HepG2 (cell line): ENCODE data around the gene SARNP. TPM values are rescaled to one million over a fixed set of nuclear protein-coding genes. Genes with fewer than 3 reads are reported as not detected.
A peak's percentile ranks its signal among the peaks of the same experiment; 100 is the strongest.

Experiments used
- ARID2 ChIP-seq: sonication (generic); formaldehyde crosslinking; IDR thresholded peaks from 2 replicates; pipeline ENCODE4 v1.8.1; 2022; ENCODE audit warnings: mild to moderate bottlenecking, missing genetic modification reagents, borderline replicate concordance
- BRCA1 ChIP-seq: sonication (generic); formaldehyde crosslinking; IDR thresholded peaks from 2 replicates; pipeline ENCODE4 v1.4.0; 2020; ENCODE audit warnings: missing genetic modification reagents
- ELF4 ChIP-seq: sonication (generic); formaldehyde crosslinking; IDR thresholded peaks from 2 replicates; pipeline ENCODE4 v1.5.0; 2020; ENCODE audit warnings: missing genetic modification reagents, mild to moderate bottlenecking, moderate library complexity, borderline replicate concordance
- GLI4 ChIP-seq: sonication (generic); formaldehyde crosslinking; IDR thresholded peaks from 2 replicates; pipeline ENCODE4 v1.5.1; 2020; ENCODE audit warnings: missing genetic modification reagents, mild to moderate bottlenecking, moderate library complexity, borderline replicate concordance
- HOXD1 ChIP-seq: sonication (generic); formaldehyde crosslinking; IDR thresholded peaks from 2 replicates; pipeline ENCODE4 v1.5.0; 2020; ENCODE audit warnings: missing genetic modification reagents
- PRMT3 ChIP-seq: sonication (generic); formaldehyde crosslinking; IDR thresholded peaks from 2 replicates; pipeline ENCODE4 v1.8.1; 2022; ENCODE audit warnings: low read depth, mild to moderate bottlenecking, moderate library complexity, missing genetic modification reagents, borderline replicate concordance
- ZEB1 ChIP-seq: IDR thresholded peaks from 2 replicates; pipeline ENCODE4 v1.6.1; 2012; ENCODE audit warnings: mild to moderate bottlenecking, low read depth, inconsistent platforms; ENCODE audit not compliant: insufficient replicate concordance
- ZNF432 ChIP-seq: sonication (generic); formaldehyde crosslinking; IDR thresholded peaks from 2 replicates; pipeline ENCODE4 v1.5.0; 2020; ENCODE audit warnings: missing genetic modification reagents, mild to moderate bottlenecking, borderline replicate concordance
- ZNF563 ChIP-seq: sonication (generic); formaldehyde crosslinking; IDR thresholded peaks from 2 replicates; pipeline ENCODE4 v1.8.0; 2022; ENCODE audit warnings: mild to moderate bottlenecking, moderate library complexity, missing genetic modification reagents
- polyA plus RNA-seq, 8 experiments: library from polyadenylated mRNA; depleted of rRNA in 3 of 8; stranded (reverse) in 7 of 8; unstranded in 1 of 8; fragments of >200 nt; fragmentation: Illumina TruSeq in 4 of 8; extraction: Trizol in 4 of 8; gene quantifications; 2 replicates each; pipeline versions ENCODE4 v1.2.1 to v1.2.3, GENCODE V29; 2011 to 2016; ENCODE audit warnings: low read depth in 4 of 8, missing spikeins in 1 of 8, mixed read lengths in 1 of 8; ENCODE audit not compliant: insufficient read depth in 1 of 8
- total RNA-seq, 5 experiments: library from RNA; depleted of rRNA; stranded (reverse); fragments of >200 nt; fragmentation: Illumina TruSeq; extraction: Trizol; gene quantifications; 2 replicates each; pipeline ENCODE4 v1.2.3, GENCODE V29; 2016; ENCODE audit warnings: low read depth in 1 of 5
- TF ChIP-seq, protein P1 (sequence below): sonication (generic); formaldehyde crosslinking; IDR thresholded peaks from 2 replicates; pipeline ENCODE4 v1.4.0; 2020; ENCODE audit warnings: mild to moderate bottlenecking, missing genetic modification reagents
- TF ChIP-seq, protein P2 (sequence below): sonication (generic); formaldehyde crosslinking; IDR thresholded peaks from 2 replicates; pipeline ENCODE4 v1.4.0; 2020; ENCODE audit warnings: missing genetic modification reagents, borderline replicate concordance

SARNP gene
- total and polyA plus RNA-seq, 2 of the 13 experiments (the other 11 are each of a cell fraction or from before 2014, with no cell fraction given): 59.0 to 95.4 TPM

DNA sequence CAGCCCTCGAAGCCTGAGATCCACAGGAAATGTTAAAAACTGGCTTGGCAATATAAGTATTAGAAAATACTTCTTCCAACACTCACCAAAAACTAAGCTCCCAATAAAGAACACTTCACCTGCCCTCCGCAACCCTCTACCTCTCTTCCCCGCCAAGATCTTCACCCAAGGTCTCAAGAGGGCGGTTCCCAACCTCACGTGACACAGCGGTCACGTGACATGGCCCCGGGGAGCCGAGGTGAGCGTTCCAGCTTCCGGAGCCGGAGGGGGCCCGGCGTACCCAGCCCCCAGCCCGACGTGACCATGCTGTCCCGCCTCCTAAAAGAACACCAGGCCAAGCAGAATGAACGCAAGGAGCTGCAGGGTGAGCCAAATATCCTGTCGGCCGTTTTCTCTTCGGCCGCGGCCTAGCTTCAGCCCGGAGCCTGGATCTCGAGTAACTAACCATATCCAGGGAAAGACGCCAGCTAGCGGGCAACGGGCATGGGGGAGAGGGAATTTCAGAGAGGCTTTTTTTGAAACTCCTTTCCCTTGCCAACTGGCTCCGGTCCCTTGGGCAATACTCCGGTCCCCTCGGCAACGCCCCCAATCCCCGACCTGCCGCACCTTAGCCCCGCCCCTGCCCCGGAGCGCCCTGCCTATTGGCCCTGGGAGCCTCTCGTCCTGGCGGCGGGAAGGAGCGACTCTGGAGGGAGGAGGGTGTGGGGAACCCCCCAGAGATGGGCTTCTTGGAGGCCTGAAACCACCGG lies 101.5 kb downstream of the SARNP start, which contains the start of gene BLOC1S1 (continued):
- TF ChIP-seq, protein P1, sequence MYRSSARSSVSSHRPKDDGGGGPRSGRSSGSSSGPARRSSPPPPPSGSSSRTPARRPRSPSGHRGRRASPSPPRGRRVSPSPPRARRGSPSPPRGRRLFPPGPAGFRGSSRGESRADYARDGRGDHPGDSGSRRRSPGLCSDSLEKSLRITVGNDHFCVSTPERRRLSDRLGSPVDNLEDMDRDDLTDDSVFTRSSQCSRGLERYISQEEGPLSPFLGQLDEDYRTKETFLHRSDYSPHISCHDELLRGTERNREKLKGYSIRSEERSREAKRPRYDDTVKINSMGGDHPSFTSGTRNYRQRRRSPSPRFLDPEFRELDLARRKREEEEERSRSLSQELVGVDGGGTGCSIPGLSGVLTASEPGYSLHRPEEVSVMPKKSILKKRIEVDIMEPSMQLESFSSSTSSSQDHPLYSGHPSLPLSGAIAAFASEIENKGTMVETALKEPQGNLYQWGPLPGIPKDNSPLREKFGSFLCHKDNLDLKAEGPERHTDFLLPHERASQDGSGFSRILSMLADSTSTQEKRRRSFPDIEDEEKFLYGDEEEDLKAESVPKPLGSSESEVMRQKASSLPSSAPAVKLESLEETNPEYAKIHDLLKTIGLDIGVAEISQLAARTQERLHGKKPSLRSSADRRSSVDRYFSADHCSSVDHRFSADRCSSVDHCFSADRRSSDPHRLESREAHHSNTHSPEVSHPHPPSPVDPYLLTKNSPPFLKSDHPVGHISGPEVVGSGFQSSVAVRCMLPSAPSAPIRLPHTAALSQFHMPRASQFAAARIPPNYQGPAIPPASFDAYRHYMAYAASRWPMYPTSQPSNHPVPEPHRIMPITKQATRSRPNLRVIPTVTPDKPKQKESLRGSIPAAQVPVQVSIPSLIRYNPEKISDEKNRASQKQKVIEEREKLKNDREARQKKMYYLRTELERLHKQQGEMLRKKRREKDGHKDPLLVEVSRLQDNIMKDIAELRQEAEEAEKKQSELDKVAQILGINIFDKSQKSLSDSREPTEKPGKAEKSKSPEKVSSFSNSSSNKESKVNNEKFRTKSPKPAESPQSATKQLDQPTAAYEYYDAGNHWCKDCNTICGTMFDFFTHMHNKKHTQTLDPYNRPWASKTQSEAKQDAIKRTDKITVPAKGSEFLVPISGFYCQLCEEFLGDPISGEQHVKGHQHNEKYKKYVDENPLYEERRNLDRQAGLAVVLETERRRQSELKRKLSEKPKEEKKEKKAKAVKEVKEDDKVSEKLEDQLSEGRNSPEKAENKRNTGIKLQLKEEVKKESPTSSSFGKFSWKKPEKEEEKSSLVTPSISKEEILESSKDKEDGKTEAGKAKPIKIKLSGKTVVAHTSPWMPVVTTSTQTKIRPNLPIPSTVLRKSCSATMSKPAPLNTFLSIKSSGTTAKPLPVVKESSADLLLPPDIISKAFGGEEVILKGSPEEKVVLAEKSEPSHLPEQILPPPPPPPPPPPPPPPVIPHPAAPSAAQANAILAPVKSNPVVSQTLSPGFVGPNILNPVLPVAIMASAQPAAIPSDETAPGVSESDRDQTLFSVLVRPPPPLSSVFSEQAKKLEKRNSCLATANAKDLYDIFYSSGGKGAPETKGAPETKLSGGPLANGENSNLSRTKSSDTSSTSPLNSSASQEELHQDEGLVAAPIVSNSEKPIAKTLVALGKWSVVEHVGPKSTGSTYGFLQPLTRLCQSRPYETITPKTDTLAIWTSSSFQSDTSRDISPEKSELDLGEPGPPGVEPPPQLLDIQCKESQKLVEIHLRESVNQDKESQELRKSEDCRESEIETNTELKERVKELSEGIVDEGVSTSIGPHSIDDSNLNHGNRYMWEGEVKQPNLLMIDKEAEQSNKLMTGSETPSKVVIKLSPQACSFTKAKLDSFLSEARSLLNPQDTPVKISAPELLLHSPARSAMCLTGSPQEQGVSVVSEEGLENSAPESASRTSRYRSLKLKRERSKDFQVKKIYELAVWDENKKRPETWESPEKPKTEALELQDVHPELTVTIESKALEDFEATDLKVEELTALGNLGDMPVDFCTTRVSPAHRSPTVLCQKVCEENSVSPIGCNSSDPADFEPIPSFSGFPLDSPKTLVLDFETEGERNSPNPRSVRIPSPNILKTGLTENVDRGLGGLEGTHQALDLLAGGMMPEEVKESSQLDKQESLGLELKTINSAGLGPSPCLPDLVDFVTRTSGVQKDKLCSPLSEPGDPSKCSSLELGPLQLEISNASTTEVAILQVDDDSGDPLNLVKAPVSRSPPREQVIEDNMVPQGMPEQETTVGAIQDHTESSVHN (CRISPR knock-in tag): no peak
- TF ChIP-seq PRMT3 (CRISPR knock-in tag) (no peak), ARID2 (CRISPR knock-in tag) (0 out of 2 replicates have a peak, but pooled peaks have one; percentile 20), ZNF432 (CRISPR knock-in tag) (no peak), ZEB1 (peak; percentile 88), GLI4 (0 out of 2 replicates have a peak, but pooled peaks have one; percentile 32), ZNF563 (0 out of 2 replicates have a peak, but pooled peaks have one; percentile 25), BRCA1 (no peak), ELF4 (CRISPR knock-in tag) (no peak), HOXD1 (CRISPR knock-in tag) (no peak)
- TF ChIP-seq, protein P2, sequence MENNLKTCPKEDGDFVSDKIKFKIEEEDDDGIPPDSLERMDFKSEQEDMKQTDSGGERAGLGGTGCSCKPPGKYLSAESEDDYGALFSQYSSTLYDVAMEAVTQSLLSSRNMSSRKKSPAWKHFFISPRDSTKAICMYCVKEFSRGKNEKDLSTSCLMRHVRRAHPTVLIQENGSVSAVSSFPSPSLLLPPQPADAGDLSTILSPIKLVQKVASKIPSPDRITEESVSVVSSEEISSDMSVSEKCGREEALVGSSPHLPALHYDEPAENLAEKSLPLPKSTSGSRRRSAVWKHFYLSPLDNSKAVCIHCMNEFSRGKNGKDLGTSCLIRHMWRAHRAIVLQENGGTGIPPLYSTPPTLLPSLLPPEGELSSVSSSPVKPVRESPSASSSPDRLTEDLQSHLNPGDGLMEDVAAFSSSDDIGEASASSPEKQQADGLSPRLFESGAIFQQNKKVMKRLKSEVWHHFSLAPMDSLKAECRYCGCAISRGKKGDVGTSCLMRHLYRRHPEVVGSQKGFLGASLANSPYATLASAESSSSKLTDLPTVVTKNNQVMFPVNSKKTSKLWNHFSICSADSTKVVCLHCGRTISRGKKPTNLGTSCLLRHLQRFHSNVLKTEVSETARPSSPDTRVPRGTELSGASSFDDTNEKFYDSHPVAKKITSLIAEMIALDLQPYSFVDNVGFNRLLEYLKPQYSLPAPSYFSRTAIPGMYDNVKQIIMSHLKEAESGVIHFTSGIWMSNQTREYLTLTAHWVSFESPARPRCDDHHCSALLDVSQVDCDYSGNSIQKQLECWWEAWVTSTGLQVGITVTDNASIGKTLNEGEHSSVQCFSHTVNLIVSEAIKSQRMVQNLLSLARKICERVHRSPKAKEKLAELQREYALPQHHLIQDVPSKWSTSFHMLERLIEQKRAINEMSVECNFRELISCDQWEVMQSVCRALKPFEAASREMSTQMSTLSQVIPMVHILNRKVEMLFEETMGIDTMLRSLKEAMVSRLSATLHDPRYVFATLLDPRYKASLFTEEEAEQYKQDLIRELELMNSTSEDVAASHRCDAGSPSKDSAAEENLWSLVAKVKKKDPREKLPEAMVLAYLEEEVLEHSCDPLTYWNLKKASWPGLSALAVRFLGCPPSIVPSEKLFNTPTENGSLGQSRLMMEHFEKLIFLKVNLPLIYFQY (CRISPR knock-in tag): no peak
